OCI-LY3 (cell line): ENCODE data around the gene CMTM2.

Experiments
- CTCF ChIP-seq: fragments of 200-600, 300-600 bp; sonication (generic); IDR thresholded peaks from 2 replicates; pipeline ENCODE4 v1.5.1; 2014; ENCODE audit warnings: antibody characterized with exemption, low read length, low read depth
- EZH2phosphoT487 ChIP-seq: fragments of 200-600 bp; shearing (Covaris generic); IDR thresholded peaks from 2 replicates; pipeline ENCODE4 v1.6.1; 2018; ENCODE audit warnings: antibody characterized with exemption, mixed run types, low read depth

- TF ChIP-seq CTCF: no peak
- no peak for TF ChIP-seq EZH2phosphoT487
These were observed 26.7 kb upstream of the CMTM2 start, which contains the start of gene CKLF for GRCh38 chr16:66552286-66553177.
